K562 (cell line): Measurements from ENCODE around the gene TIMM17B. TPM values are rescaled to one million over a fixed set of nuclear protein-coding genes. Genes with fewer than 3 reads are reported as not detected.

Source experiments
- E4F1 ChIP-seq: fragments of 250-450 bp; sonication (Bioruptor Pico); IDR thresholded peaks from 2 replicates; pipeline ENCODE4 v1.5.0; 2021; ENCODE audit warnings: mild to moderate bottlenecking, borderline replicate concordance
- FOXO4 ChIP-seq: fragments of 450-650 bp; formaldehyde crosslinking; IDR thresholded peaks from 2 replicates; pipeline ENCODE4 v1.4.0; 2020; ENCODE audit warnings: mild to moderate bottlenecking, moderate library complexity
- PHB ChIP-seq: fragments of 250-450 bp; sonication (Bioruptor Pico); IDR thresholded peaks from 2 replicates; pipeline ENCODE4 v1.5.0; 2021
- SUPT5H ChIP-seq: fragments of 450-650 bp; IDR thresholded peaks from 2 replicates; pipeline ENCODE4 v1.6.1; 2016
- TAF7 ChIP-seq: fragments of 450-650 bp; IDR thresholded peaks from 2 replicates; pipeline ENCODE4 v1.6.1; 2016; ENCODE audit warnings: missing genetic modification characterization, missing compliant biosample characterization
- ZNF609 ChIP-seq: sonication (generic); formaldehyde crosslinking; IDR thresholded peaks from 2 replicates; pipeline ENCODE4 v1.8.1; 2023; ENCODE audit warnings: missing genetic modification reagents, mild to moderate bottlenecking, borderline replicate concordance
- polyA plus RNA-seq, 8 experiments: library from polyadenylated mRNA; depleted of rRNA in 4 of 8; stranded (reverse) in 5 of 8; unstranded in 3 of 8; fragments of >200 nt; fragmentation: Nextera tagmentation in 2 of 8; fragmentation: Illumina TruSeq in 1 of 8; extraction: Ambion mirVana in 2 of 8; extraction: Trizol in 1 of 8; gene quantifications; 2 replicates each; pipeline versions ENCODE4 v1.2.1 to v1.2.3, GENCODE V29; 2011 to 2014; ENCODE audit warnings: inconsistent platforms in 1 of 8, missing spikeins in 1 of 8
- total RNA-seq, 7 experiments: library from RNA; depleted of rRNA in 6 of 7; stranded (reverse); fragments of >200 nt in 6 of 7; fragmentation: Illumina TruSeq in 2 of 7; extraction: Trizol in 2 of 7; gene quantifications; 2 replicates each; pipeline versions ENCODE4 v1.2.1 to v1.2.3, GENCODE V29; 2011 to 2021; ENCODE audit warnings: low replicate concordance in 1 of 7

TIMM17B gene
- total and polyA plus RNA-seq, 9 of the 15 experiments (the other 6 are each of a cell fraction or from before 2014, with no cell fraction given), result 9.9 to 184 (median 115) TPM

GRCh38 chrX:48911412-48912182 lies 14.0 kb upstream of the TIMM17B start, which contains the start of gene SLC35A2 (continued):
- no peak for TF ChIP-seq ZNF609 (CRISPR knock-in tag)
- peak; percentile 69; the same call in 1 of the 2 replicates for TF ChIP-seq E4F1 (CRISPR knock-in tag)
- peak; percentile 21; the same call in 1 of the 2 replicates for TF ChIP-seq TAF7 (tag)
- no peak for TF ChIP-seq FOXO4 (CRISPR knock-in tag)
- TF ChIP-seq SUPT5H, result peak; percentile 85
- TF ChIP-seq PHB, result peak; percentile 90; the same call in 1 of the 2 replicates
